ENCODE measurements around the gene CRYL1. TPM values are rescaled to one million over a fixed set of nuclear protein-coding genes. Genes with fewer than 3 reads are reported as not detected.
A peak's percentile ranks its signal among the peaks of the same experiment; 100 is the strongest.

The CRYL1 gene
- 12.2 TPM in 2 replicates for total RNA-seq (2022)
- percentile 44 among the genes with signal in this experiment for Bru-seq, nascent RNA
- BruChase-seq, experiment 1, labeled RNA remaining after a 6-hour chase: percentile 38 among the genes with signal in this experiment
- percentile 34 among the genes with signal in this experiment for BruChase-seq, experiment 2, labeled RNA remaining after a 2-hour chase
- long read RNA-seq, transcript CRYL1-201 (8 exons, 1,485 nt): major isoform, 17 of 21 reads
- long read RNA-seq, partial matches to known transcripts: 0 of 21 reads
- long read RNA-seq, other reads (novel, unspliced or antisense): 3 of 21 reads

- H3K4me3 Mint-ChIP-seq (ENCODE audit: low read depth, unreplicated experiment): peak within 1 kb of the TSS; percentile 75
- DNase-seq: peak; percentile 52
- no TSS peak for BruUV-seq (replicated peaks)
- no peaks in the 10 kb centered on the region for H3K27me3 Mint-ChIP-seq (ENCODE audit: unreplicated experiment)
- intact Hi-C loops (cut with micrococcal nuclease; ENCODE audit: unreplicated experiment): no loop called here
- CTCF ChIA-PET: no interaction called here
- H3K4me1 Mint-ChIP-seq (ENCODE audit: low read depth, unreplicated experiment): no peaks in the 10 kb centered on the region
- H3K36me3 Mint-ChIP-seq (ENCODE audit: insufficient read depth, unreplicated experiment): peaks cover 17% of the 10 kb centered on the region
- no peak for TF ChIP-seq CTCF (IDR thresholded peaks at IDR 0.05; ENCODE audit: unreplicated experiment)
- H3K27ac Mint-ChIP-seq (ENCODE audit: unreplicated experiment): peak within 1 kb of the TSS; percentile 61
- no peaks in the 10 kb centered on the region for H3K9me3 Mint-ChIP-seq (ENCODE audit: low read depth, unreplicated experiment)
These were observed at the start of gene CRYL1 for GRCh38 chr13:20525601-20526544. CRYL1 (minus strand) TSS chr13:20525857; CDS start chr13:20525794, 63 bp downstream.

GRCh38 chr13:20573636-20574035 lies 48.0 kb upstream of the CRYL1 start:
- DNase-seq: no peak
- H3K27me3 Mint-ChIP-seq (ENCODE audit: unreplicated experiment): no peaks in the 10 kb centered on the region
- H3K36me3 Mint-ChIP-seq (ENCODE audit: insufficient read depth, unreplicated experiment): peaks cover 17% of the 10 kb centered on the region
- BruUV-seq (replicated peaks): no TSS peak
- CTCF ChIA-PET: no interaction called here
- H3K4me3 Mint-ChIP-seq (ENCODE audit: low read depth, unreplicated experiment): no peak overlapping the region
- H3K9me3 Mint-ChIP-seq (ENCODE audit: low read depth, unreplicated experiment): no peaks in the 10 kb centered on the region
- no peak for TF ChIP-seq CTCF (IDR thresholded peaks at IDR 0.05; ENCODE audit: unreplicated experiment)
- intact Hi-C loops (cut with micrococcal nuclease; ENCODE audit: unreplicated experiment): no loop called here
- no peaks in the 10 kb centered on the region for H3K4me1 Mint-ChIP-seq (ENCODE audit: low read depth, unreplicated experiment)
- no peak overlapping the region for H3K27ac Mint-ChIP-seq (ENCODE audit: unreplicated experiment)

GRCh38 chr13:20573186-20573585 lies 47.5 kb upstream of the CRYL1 start:
- Mint-ChIP-seq H3K27ac (ENCODE audit: unreplicated experiment) (no peak overlapping the region), H3K4me1 (ENCODE audit: low read depth, unreplicated experiment) (no peaks in the 10 kb centered on the region), H3K4me3 (ENCODE audit: low read depth, unreplicated experiment) (no peak overlapping the region), H3K9me3 (ENCODE audit: low read depth, unreplicated experiment) (no peaks in the 10 kb centered on the region), H3K36me3 (ENCODE audit: insufficient read depth, unreplicated experiment) (peaks cover 13% of the 10 kb centered on the region), H3K27me3 (ENCODE audit: unreplicated experiment) (no peaks in the 10 kb centered on the region)
- BruUV-seq (replicated peaks): no TSS peak
- no peak for DNase-seq
- TF ChIP-seq CTCF (IDR thresholded peaks at IDR 0.05; ENCODE audit: unreplicated experiment): no peak
- CTCF ChIA-PET: no interaction called here
- intact Hi-C loops (cut with micrococcal nuclease; ENCODE audit: unreplicated experiment): no loop called here

GRCh38 chr13:20571676-20572075 lies 46.0 kb upstream of the CRYL1 start:
- H3K4me1 Mint-ChIP-seq (ENCODE audit: low read depth, unreplicated experiment): no peaks in the 10 kb centered on the region
- H3K4me3 Mint-ChIP-seq (ENCODE audit: low read depth, unreplicated experiment): no peak overlapping the region
- intact Hi-C loops (cut with micrococcal nuclease; ENCODE audit: unreplicated experiment): no loop called here
- H3K27ac Mint-ChIP-seq (ENCODE audit: unreplicated experiment): no peak overlapping the region
- DNase-seq: no peak
- H3K9me3 Mint-ChIP-seq (ENCODE audit: low read depth, unreplicated experiment): no peaks in the 10 kb centered on the region
- CTCF ChIA-PET: interaction anchor here (1.2 kb wide), 1 partner anchor 11 kb away, joined by 3 read pairs; no protein-coding TSS in a partner anchor
- no peaks in the 10 kb centered on the region for H3K27me3 Mint-ChIP-seq (ENCODE audit: unreplicated experiment)
- TF ChIP-seq CTCF (IDR thresholded peaks at IDR 0.05; ENCODE audit: unreplicated experiment): no peak
- peaks cover 17% of the 10 kb centered on the region for H3K36me3 Mint-ChIP-seq (ENCODE audit: insufficient read depth, unreplicated experiment)
- BruUV-seq (replicated peaks): no TSS peak

Measured in Calu3 (cell line).